HG02885 (cell line): Measurements from ENCODE around the gene VSIG10.
"Not testable (repeated sequence)": the region's sequence is repeated elsewhere in the genome, so short reads cannot be mapped to it uniquely, and the experiment has no call there.

ENCODE experiments used
- ATAC-seq: cut with Tn5 transposase; IDR thresholded peaks from one replicate; pipeline ENCODE4 v1.9.1; 2021; ENCODE audit warnings: mild to moderate bottlenecking; ENCODE audit not compliant: unreplicated experiment, poor library complexity

The VSIG10 gene

DNA sequence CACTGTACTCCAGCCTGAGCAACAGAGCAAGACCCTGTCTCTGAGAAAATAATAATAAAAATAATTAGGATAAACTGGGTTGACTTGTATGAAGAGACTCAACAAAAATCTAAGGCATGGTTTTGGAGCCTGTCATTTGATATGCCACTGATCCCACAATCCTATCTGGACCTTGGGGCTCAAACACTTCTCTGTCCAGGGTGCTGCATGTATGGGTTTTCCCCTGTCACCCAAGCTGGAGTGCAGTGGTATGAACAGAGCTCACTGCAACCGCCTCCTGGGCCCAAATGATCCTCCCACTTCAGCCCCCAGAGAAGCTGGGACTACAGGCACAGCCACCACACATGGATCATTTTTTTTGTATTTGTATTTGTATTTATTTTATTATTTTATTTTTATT lies 5.3 kb upstream of the VSIG10 start:
- no peak for ATAC-seq

- ATAC-seq, result no peak
Measured at GRCh38 chr12:118107694-118108093, 3.9 kb upstream of the VSIG10 start.

- ATAC-seq, result no peak
Measured at GRCh38 chr12:118107011-118107410, 3.2 kb upstream of the VSIG10 start.

DNA sequence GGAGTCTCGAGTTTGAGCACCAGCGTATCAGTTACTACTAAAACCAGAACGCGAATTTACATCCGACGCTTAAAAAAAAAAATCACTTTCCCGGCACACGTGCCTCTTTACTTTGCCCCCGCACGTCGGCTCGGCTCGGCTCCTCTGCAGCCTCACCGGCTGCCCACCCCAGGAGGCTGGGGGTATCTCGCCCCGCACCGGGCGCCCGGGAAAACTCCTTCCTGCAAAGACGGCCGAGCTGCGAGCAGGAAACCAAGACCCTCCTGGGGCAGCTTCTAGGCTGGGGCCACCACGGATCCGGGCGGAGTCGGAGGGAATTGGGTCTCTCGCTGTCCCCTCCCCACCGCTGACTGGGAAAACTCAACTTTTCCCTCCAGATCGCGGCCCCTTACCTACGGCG lies 610 bp downstream of the VSIG10 start:
- peak; percentile 18 for ATAC-seq

- no peak for ATAC-seq
Measured at GRCh38 chr12:118102609-118103008, 1.2 kb downstream of the VSIG10 start.

- ATAC-seq, result no peak
Measured at GRCh38 chr12:118102070-118102469, 1.7 kb downstream of the VSIG10 start.

GRCh38 chr12:118101051-118101450 lies 2.8 kb downstream of the VSIG10 start:
- ATAC-seq, result no peak

DNA sequence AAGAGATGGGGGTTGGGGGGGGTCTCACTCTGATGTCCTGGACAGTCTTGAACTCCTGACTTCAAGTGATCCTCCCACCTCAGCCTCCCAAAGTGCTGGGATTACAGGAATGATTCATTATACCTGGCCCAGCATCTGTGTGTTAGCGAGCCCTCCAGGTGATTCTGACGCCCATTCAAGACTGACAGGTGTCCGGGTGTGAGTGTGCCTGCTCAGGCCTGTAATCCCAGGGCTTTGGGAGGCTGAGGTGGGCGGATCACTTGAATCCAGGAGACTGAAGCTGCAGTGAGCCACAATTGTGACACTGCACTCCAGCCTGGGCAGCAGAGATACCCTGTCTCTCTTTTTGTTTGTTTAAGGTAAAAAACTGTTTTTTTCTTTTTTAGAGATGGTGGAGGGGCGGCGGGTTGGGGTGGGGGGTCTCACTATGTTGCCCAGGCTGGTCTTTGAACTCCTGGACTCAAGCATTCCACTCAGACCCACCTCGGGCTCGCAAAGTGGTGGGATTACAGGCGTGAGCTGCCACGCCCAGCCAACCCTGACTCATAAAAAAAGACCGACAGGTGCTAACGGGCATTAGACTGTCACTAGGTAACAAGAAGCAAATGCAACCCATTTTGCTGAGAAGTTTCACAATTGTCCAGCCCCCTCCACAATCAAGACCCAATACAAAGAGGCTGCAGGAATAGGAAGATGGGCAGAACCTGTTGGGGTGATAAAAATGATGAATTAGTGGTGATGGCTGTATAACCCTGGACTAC lies 4.7 kb downstream of the VSIG10 start:
- no peak for ATAC-seq

DNA sequence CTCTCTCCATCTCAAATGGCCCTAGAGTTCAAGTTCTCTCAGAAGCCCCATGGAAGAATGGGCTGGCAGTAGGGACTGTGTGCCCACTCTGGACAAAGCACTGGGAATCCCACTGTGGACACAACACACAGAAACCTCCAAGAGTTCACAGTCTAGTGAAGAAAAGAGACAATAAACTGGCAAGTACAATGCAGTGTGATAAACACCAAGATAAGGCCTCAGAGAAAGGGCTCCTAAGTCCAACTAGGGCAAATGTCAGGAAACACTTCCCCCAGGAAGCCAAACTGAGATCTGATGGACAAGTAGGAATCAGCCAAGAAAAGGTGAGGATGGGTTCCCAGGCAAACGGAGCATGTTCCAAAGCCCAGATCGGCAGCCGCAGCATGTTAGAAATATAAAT lies 5.4 kb downstream of the VSIG10 start:
- no peak for ATAC-seq

DNA sequence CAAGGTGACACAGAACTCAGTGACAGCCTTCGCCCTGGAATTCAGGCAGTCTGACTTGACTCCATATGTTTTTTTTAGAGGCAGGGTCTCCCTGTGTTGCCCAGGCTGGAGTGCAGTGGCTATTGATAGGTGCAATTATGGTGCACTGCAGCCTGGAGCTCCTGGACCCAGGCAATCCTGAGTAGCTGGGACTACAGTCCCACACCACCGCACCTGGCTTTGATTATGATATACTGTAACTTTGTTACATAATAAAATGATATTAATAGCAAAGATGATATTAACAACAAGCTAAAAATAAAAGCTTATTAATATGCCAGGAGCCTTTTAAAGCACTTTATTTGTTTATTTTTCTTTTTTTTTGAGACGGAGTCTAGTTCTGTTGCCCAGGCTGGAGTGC lies 9.8 kb downstream of the VSIG10 start:
- ATAC-seq, result no peak

- ATAC-seq, result no peak
Measured at GRCh38 chr12:118089782-118090181, 14.0 kb downstream of the VSIG10 start.

- no peak for ATAC-seq
Measured at GRCh38 chr12:118082161-118082560, 21.6 kb downstream of the VSIG10 start.

DNA sequence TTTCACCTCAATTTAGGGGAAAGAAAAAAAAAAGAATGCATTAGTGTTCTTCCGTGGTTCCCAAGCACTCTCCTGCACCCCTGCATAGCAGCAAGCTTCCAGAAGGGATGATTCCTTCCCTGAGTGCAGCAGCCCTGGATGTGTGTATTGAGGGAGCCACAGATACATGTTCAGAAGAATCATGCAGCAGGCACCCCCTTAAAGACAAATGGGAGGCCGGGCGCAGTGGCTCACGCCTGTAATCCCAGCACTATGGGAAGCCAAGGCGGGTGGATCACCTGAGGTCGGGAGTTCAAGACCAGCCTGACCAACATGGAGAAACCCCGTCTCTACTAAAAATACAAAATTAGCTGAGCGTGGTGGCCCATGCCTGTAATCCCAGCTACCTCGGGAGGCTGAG lies 22.3 kb downstream of the VSIG10 start:
- ATAC-seq, result not testable (repeated sequence)

DNA sequence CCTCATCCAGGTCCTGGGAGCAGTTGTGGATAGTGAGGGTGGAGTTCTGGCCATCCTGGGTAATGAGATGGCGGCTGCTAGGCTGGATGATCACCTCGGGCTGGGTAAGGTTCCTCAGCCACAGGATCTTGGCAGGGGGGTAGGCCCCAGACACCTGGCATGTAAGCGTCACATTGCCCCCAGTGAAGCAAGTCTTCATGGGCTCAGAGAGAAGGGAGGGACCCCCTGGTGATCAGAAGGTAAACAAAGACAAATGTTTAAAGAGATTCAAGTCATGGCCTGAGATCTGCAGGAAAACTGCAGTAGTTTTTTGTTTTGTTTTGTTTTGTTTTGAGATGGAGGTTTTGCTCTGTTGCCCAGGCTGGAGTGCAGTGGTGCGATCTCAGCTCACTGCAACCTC lies 30.0 kb downstream of the VSIG10 start:
- peak; percentile 19 for ATAC-seq

DNA sequence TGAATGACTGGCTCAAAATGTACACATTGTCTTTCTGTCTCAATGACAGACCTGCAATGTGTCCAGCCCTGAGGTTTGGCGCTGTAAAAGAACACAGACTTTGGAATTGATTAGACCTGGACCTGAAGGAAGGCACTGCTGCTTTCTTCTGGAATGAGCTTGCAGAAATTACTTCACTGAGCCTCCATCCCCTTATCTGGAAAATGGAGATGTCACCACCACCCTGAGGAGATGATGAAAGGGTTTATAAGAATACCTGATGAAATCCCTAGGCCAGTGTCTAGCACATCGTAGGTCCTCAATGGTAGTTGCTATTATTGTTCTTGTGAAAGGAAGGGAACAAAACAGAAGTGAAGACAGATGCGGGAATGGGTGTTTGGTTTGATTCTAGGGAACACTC lies 33.2 kb downstream of the VSIG10 start:
- ATAC-seq, result no peak

- no peak for ATAC-seq
Measured at GRCh38 chr12:118068445-118068844, 35.4 kb downstream of the VSIG10 start.

DNA sequence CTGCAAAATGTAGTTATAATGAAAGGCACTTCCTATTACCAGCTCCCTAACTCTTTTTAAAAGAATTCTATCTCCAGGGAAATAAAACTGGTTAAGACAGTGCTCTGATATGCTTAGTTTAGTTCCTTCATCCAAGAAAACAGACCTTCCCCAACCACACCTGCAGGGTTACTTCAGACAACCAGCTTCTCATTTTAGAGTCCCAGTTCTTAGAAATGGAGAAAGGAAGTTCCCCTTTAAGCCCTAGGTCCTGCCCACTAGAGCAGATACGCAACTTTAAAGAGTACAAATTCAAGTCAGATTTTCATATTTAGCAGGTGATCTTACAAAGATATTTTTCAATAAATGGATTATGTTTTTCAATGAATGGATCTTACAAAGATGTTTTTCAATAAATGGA lies 38.4 kb downstream of the VSIG10 start:
- no peak for ATAC-seq

- peak; percentile 32 for ATAC-seq
Measured at GRCh38 chr12:118064608-118065007, 39.2 kb downstream of the VSIG10 start.

DNA sequence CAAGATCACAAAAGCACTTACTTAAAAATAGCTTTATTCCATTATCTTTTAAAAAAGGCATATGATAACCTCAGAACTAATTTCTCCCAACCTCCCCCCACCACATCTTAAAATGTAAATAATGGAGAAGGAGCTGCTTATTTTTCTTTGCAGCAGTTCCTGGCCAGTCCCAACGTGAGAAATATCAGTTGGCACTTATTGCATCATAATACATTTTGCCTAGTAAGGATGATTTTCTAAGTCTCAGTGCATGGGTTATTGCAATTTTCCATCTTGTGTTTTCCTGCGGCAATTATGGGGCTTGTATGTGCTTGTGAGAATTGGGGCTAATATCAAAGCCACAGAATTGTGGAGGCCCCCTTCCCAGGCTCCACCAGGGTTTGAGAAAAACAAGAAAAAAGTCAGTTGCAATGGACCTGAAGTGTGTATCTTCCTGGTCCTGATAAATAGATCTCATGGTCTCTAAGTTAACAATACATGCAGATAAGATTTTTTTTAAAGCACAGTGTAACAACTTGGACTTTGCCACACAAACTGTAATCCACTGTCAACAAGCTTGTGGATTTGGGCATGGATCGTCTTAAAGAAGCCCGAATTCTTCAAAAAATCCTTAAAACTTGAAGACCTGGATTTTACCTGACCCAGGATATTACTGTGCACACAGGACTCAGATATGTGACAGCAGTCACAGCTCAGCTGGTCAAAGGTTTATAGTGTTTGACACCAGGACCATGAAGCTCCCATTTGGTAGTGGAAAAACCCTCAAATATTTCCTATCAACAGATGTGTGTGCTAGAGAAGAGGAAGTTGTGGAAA lies 40.0 kb downstream of the VSIG10 start:
- no peak for ATAC-seq

DNA sequence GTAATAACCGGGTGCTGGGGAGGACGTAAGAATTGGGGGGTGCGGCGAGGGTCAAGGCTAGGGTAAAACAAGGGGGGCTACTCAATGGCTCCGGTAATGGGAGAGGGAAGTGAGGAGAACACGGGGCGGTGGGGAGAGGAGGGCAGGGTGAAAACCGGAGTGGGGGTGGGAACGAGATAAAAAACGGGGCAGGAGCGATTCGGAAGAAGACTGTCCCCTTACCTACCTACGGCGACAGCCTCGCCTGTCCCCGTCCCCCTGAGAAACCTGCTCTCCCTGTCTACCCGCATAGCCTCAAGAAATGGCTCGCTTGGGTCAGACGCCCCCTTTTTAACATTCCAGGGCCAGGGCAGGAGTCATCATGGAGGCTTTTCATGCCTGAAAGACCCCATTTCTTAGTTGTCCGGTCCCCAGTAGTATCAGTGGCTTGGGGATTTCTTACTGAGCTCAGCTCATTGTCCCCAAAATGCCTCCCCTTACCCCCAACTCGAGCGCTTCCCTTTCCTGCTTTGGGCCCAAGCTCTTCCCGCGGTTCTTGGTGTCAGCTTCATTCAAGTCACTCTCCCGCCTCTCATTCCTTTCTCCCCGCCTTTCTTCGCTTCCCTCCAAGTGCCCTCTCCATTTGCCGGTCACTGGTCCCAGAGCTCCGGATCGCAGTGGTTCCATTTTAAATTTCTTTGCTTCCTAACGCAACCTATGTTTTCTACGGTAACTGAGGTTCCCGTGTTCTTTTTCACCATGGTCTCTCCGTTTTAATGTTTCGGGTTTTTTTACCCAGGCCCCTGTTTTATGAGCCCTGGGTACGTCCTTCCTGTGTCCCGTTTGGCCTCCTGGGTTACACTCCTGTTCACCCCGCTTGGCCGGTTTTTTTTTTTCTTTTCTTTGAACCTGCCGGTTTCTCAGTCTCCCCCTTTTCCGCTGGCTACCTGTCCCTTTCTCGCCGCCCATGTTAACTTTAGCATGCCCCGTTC lies 41.7 kb downstream of the VSIG10 start:
- no peak for ATAC-seq
